Activated CD4-positive, alpha-beta T cell treated with anti-CD3 and anti-CD28 coated beads, Interleukin-2, amount 10 ng/mL, durations not matched to agents 24 days and 14 days (primary cell): ENCODE results near the gene IKZF5. TPM values are rescaled to one million over a fixed set of nuclear protein-coding genes. Genes with fewer than 3 reads are reported as not detected.
A peak's percentile ranks its signal among the peaks of the same experiment; 100 is the strongest.

ENCODE experiments used
- DNase-seq: peaks from one replicate; pipeline ENCODE4 v3.0.0; 2022
- H3K27ac Mint-ChIP-seq: one replicate; pipeline ENCODE4 v1.8.0; 2022; ENCODE audit warnings: mild to moderate bottlenecking, mixed read lengths
- H3K27me3 Mint-ChIP-seq: one replicate; pipeline ENCODE4 v1.8.0; 2022; ENCODE audit warnings: mixed read lengths
- H3K36me3 Mint-ChIP-seq: one replicate; pipeline ENCODE4 v1.8.0; 2022; ENCODE audit warnings: low read depth, mild to moderate bottlenecking, mixed read lengths
- H3K4me1 Mint-ChIP-seq: one replicate; pipeline ENCODE4 v1.8.0; 2021; ENCODE audit warnings: mixed read lengths
- H3K4me3 Mint-ChIP-seq: one replicate; pipeline ENCODE4 v1.8.0; 2022; ENCODE audit warnings: mild to moderate bottlenecking, moderate library complexity, mixed read lengths
- H3K9me3 Mint-ChIP-seq: one replicate; pipeline ENCODE4 v1.8.0; 2021; ENCODE audit warnings: mixed read lengths
- intact Hi-C: fragments of 100-400 bp; cut with micrococcal nuclease; formaldehyde crosslinking; loops from one replicate; pipeline ENCODE4 v1.15.1; 2023
- total RNA-seq: library from RNA; stranded (reverse); gene quantifications from 2 replicates; pipeline ENCODE4 v1.2.3, GENCODE V29; 2022

The IKZF5 gene
- total RNA-seq, 1 donor from 2014 or later, result 18.3 TPM

GRCh38 chr10:123004298-123004697 is 4.3 kb downstream of the IKZF5 start:
- no peaks in the 10 kb centered on the region for H3K9me3 Mint-ChIP-seq
- H3K4me1 Mint-ChIP-seq, result peaks cover 25% of the 10 kb centered on the region
- H3K27me3 Mint-ChIP-seq, result no peaks in the 10 kb centered on the region
- no peak overlapping the region for H3K4me3 Mint-ChIP-seq
- peaks cover 17% of the 10 kb centered on the region for H3K36me3 Mint-ChIP-seq
- no peak for DNase-seq
- no peak overlapping the region for H3K27ac Mint-ChIP-seq
- intact Hi-C loops, result loop anchor here (10.0 kb wide), 2 partner anchors 1079 to 1791 kb away; partner anchors contain the start of genes ATE1 and EEF1AKMT2

GRCh38 chr10:123001370-123001769 is 7.2 kb downstream of the IKZF5 start:
- Mint-ChIP-seq H3K4me3 (no peak overlapping the region), H3K27ac (no peak overlapping the region)
- intact Hi-C loops, result loop anchor here (10.0 kb wide), 2 partner anchors 1077 to 1793 kb away; partner anchors contain the start of genes ATE1 and EEF1AKMT2

GRCh38 chr10:123000155-123000554 is 8.4 kb downstream of the IKZF5 start:
- no peaks in the 10 kb centered on the region for H3K9me3 Mint-ChIP-seq
- H3K4me3 Mint-ChIP-seq, result no peak overlapping the region
- H3K4me1 Mint-ChIP-seq, result peaks cover 9% of the 10 kb centered on the region
- intact Hi-C loops, result loop anchor here (10.0 kb wide), 2 partner anchors 1075 to 1795 kb away; partner anchors contain the start of genes ATE1 and EEF1AKMT2
- H3K36me3 Mint-ChIP-seq, result peaks cover 24% of the 10 kb centered on the region
- no peak for DNase-seq
- H3K27ac Mint-ChIP-seq, result peak overlapping the region; percentile 6
- no peaks in the 10 kb centered on the region for H3K27me3 Mint-ChIP-seq

More at GRCh38 chr10:123001370-123001769, 7.2 kb downstream of the IKZF5 start:
- H3K4me1 Mint-ChIP-seq, result peaks cover 13% of the 10 kb centered on the region
- no peak for DNase-seq
- H3K36me3 Mint-ChIP-seq, result peaks cover 20% of the 10 kb centered on the region
- no peaks in the 10 kb centered on the region for H3K9me3 Mint-ChIP-seq
- no peaks in the 10 kb centered on the region for H3K27me3 Mint-ChIP-seq

GRCh38 chr10:122999347-122999746 is 9.2 kb downstream of the IKZF5 start:
- Mint-ChIP-seq H3K9me3 (no peaks in the 10 kb centered on the region), H3K4me1 (peaks cover 9% of the 10 kb centered on the region), H3K36me3 (peaks cover 28% of the 10 kb centered on the region), H3K27me3 (no peaks in the 10 kb centered on the region), H3K4me3 (no peak overlapping the region), H3K27ac (no peak overlapping the region)
- DNase-seq, result no peak
- intact Hi-C loops, result no loop called here

- peaks cover 32% of the 10 kb centered on the region for H3K36me3 Mint-ChIP-seq
- peaks cover 9% of the 10 kb centered on the region for H3K4me1 Mint-ChIP-seq
- H3K27me3 Mint-ChIP-seq, result no peaks in the 10 kb centered on the region
Observed at GRCh38 chr10:122998934-122999333, 9.7 kb downstream of the IKZF5 start.

GRCh38 chr10:122998360-122998917 is 10.2 kb downstream of the IKZF5 start:
- peaks cover 34% of the 10 kb centered on the region for H3K36me3 Mint-ChIP-seq
- no peaks in the 10 kb centered on the region for H3K9me3 Mint-ChIP-seq
- H3K27ac Mint-ChIP-seq, result no peak overlapping the region
- DNase-seq, result no peak
- H3K27me3 Mint-ChIP-seq, result no peaks in the 10 kb centered on the region
- H3K4me1 Mint-ChIP-seq, result peaks cover 9% of the 10 kb centered on the region
- no peak overlapping the region for H3K4me3 Mint-ChIP-seq
- intact Hi-C loops, result no loop called here

More at GRCh38 chr10:122998934-122999333, 9.7 kb downstream of the IKZF5 start:
- Mint-ChIP-seq H3K4me3 (no peak overlapping the region), H3K27ac (no peak overlapping the region), H3K9me3 (no peaks in the 10 kb centered on the region)
- DNase-seq, result no peak
- intact Hi-C loops, result no loop called here

- Mint-ChIP-seq H3K36me3 (peaks cover 37% of the 10 kb centered on the region), H3K27ac (no peak overlapping the region), H3K9me3 (no peaks in the 10 kb centered on the region), H3K27me3 (no peaks in the 10 kb centered on the region), H3K4me1 (peaks cover 9% of the 10 kb centered on the region), H3K4me3 (no peak overlapping the region)
- no peak for DNase-seq
- intact Hi-C loops, result no loop called here
Observed at GRCh38 chr10:122997864-122998263, 10.7 kb downstream of the IKZF5 start.

GRCh38 chr10:122995936-122996335 is 12.7 kb downstream of the IKZF5 start:
- Mint-ChIP-seq H3K36me3 (peaks cover 34% of the 10 kb centered on the region), H3K4me1 (peaks cover 9% of the 10 kb centered on the region), H3K27ac (no peak overlapping the region)

GRCh38 chr10:122993797-122994336 is 14.7 kb downstream of the IKZF5 start:
- intact Hi-C loops, result no loop called here
- Mint-ChIP-seq H3K36me3 (peaks cover 33% of the 10 kb centered on the region), H3K9me3 (no peaks in the 10 kb centered on the region), H3K27me3 (no peaks in the 10 kb centered on the region), H3K4me3 (no peak overlapping the region), H3K27ac (no peak overlapping the region), H3K4me1 (no peaks in the 10 kb centered on the region)
- DNase-seq, result no peak

More at GRCh38 chr10:122995936-122996335, 12.7 kb downstream of the IKZF5 start:
- intact Hi-C loops, result no loop called here
- Mint-ChIP-seq H3K9me3 (no peaks in the 10 kb centered on the region), H3K27me3 (no peaks in the 10 kb centered on the region), H3K4me3 (no peak overlapping the region)
- DNase-seq, result no peak

- no peaks in the 10 kb centered on the region for H3K9me3 Mint-ChIP-seq
- intact Hi-C loops, result no loop called here
- no peak for DNase-seq
- H3K4me3 Mint-ChIP-seq, result no peak overlapping the region
- H3K4me1 Mint-ChIP-seq, result no peaks in the 10 kb centered on the region
- H3K36me3 Mint-ChIP-seq, result peaks cover 27% of the 10 kb centered on the region
- no peaks in the 10 kb centered on the region for H3K27me3 Mint-ChIP-seq
- H3K27ac Mint-ChIP-seq, result no peak overlapping the region
Observed at GRCh38 chr10:122992031-122992585, 16.5 kb downstream of the IKZF5 start.

- intact Hi-C loops, result no loop called here
- H3K27me3 Mint-ChIP-seq, result no peaks in the 10 kb centered on the region
- H3K4me3 Mint-ChIP-seq, result no peak overlapping the region
- H3K36me3 Mint-ChIP-seq, result peaks cover 19% of the 10 kb centered on the region
- no peak for DNase-seq
- no peaks in the 10 kb centered on the region for H3K9me3 Mint-ChIP-seq
- H3K4me1 Mint-ChIP-seq, result no peaks in the 10 kb centered on the region
- H3K27ac Mint-ChIP-seq, result no peak overlapping the region
Observed at GRCh38 chr10:122990278-122990677, 18.3 kb downstream of the IKZF5 start.

- Mint-ChIP-seq H3K36me3 (peaks cover 10% of the 10 kb centered on the region), H3K27me3 (no peaks in the 10 kb centered on the region), H3K4me1 (no peaks in the 10 kb centered on the region), H3K4me3 (no peak overlapping the region), H3K9me3 (no peaks in the 10 kb centered on the region), H3K27ac (no peak overlapping the region)
- intact Hi-C loops, result no loop called here
- no peak for DNase-seq
Observed at GRCh38 chr10:122988501-122988900, 20.1 kb downstream of the IKZF5 start.

- no peak for DNase-seq
- no peak overlapping the region for H3K4me3 Mint-ChIP-seq
- peaks cover 2% of the 10 kb centered on the region for H3K4me1 Mint-ChIP-seq
- peaks cover 4% of the 10 kb centered on the region for H3K36me3 Mint-ChIP-seq
- H3K27me3 Mint-ChIP-seq, result no peaks in the 10 kb centered on the region
- no peaks in the 10 kb centered on the region for H3K9me3 Mint-ChIP-seq
- H3K27ac Mint-ChIP-seq, result no peak overlapping the region
- intact Hi-C loops, result no loop called here
Observed at GRCh38 chr10:122986335-122986734, 22.3 kb downstream of the IKZF5 start.

- Mint-ChIP-seq H3K27ac (no peak overlapping the region), H3K4me3 (no peak overlapping the region), H3K36me3 (peaks cover 2% of the 10 kb centered on the region), H3K4me1 (peaks cover 15% of the 10 kb centered on the region), H3K9me3 (no peaks in the 10 kb centered on the region), H3K27me3 (no peaks in the 10 kb centered on the region)
- no peak for DNase-seq
- intact Hi-C loops, result no loop called here
Observed at GRCh38 chr10:122984708-122985107, 23.9 kb downstream of the IKZF5 start.
